Nephron (organoid): ENCODE measurements around the gene RGL4.

Experiments
- H3K27ac Mint-ChIP-seq, 3 experiments: 2 replicates each; pipeline ENCODE4 v1.8.0; 2020; ENCODE audit warnings: mixed read lengths in 3 of 3, mild to moderate bottlenecking in 2 of 3, moderate library complexity in 1 of 3
- H3K27me3 Mint-ChIP-seq: 2 replicates; pipeline ENCODE4 v1.8.0; 2021; ENCODE audit warnings: low read depth, mild to moderate bottlenecking, moderate library complexity, mixed read lengths
- H3K36me3 Mint-ChIP-seq: 2 replicates; pipeline ENCODE4 v1.8.0; 2020; ENCODE audit warnings: low read depth, mixed read lengths
- H3K4me1 Mint-ChIP-seq: 2 replicates; pipeline ENCODE4 v1.8.0; 2020; ENCODE audit warnings: mixed read lengths
- H3K4me3 Mint-ChIP-seq, 3 experiments: 2 replicates each; pipeline ENCODE4 v1.8.0; 2020; ENCODE audit warnings: mild to moderate bottlenecking in 3 of 3, mixed read lengths in 3 of 3, moderate library complexity in 2 of 3
- H3K9me3 Mint-ChIP-seq: 2 replicates; pipeline ENCODE4 v1.8.0; 2020; ENCODE audit warnings: mixed read lengths
- CTCF ChIP-seq, 3 experiments: fragments of 200-600 bp; sonication (generic); IDR thresholded peaks; one replicate each; pipeline ENCODE4 v1.5.0; 2021; ENCODE audit warnings: antibody characterized with exemption in 3 of 3; ENCODE audit not compliant: unreplicated experiment in 3 of 3

RGL4 gene

GRCh38 chr22:23696326-23696851, 5.6 kb downstream of the RGL4 start:
- H3K27me3 Mint-ChIP-seq = peaks cover 4% of the 10 kb centered on the region
- H3K4me3 Mint-ChIP-seq = no peak overlapping the region
- H3K9me3 Mint-ChIP-seq = no peaks in the 10 kb centered on the region
- H3K36me3 Mint-ChIP-seq = peaks cover 40% of the 10 kb centered on the region
- TF ChIP-seq CTCF (IDR thresholded peaks at IDR 0.05; ENCODE audit: unreplicated experiment in 3 of 3) = no peak
- H3K27ac Mint-ChIP-seq = no peak overlapping the region
- H3K4me1 Mint-ChIP-seq = peaks cover 9% of the 10 kb centered on the region

GRCh38 chr22:23697031-23697970, 6.5 kb downstream of the RGL4 start:
- peaks cover 9% of the 10 kb centered on the region for H3K4me1 Mint-ChIP-seq
- no peak overlapping the region for H3K27ac Mint-ChIP-seq
- no peaks in the 10 kb centered on the region for H3K9me3 Mint-ChIP-seq
- peaks cover 4% of the 10 kb centered on the region for H3K27me3 Mint-ChIP-seq
- peaks cover 47% of the 10 kb centered on the region for H3K36me3 Mint-ChIP-seq
- H3K4me3 Mint-ChIP-seq = no peak overlapping the region
- TF ChIP-seq CTCF (IDR thresholded peaks at IDR 0.05; ENCODE audit: unreplicated experiment in 3 of 3) = no peak

- H3K9me3 Mint-ChIP-seq = no peaks in the 10 kb centered on the region
- H3K27me3 Mint-ChIP-seq = peaks cover 4% of the 10 kb centered on the region
- H3K36me3 Mint-ChIP-seq = peaks cover 45% of the 10 kb centered on the region
- no peak overlapping the region for H3K4me3 Mint-ChIP-seq
- peaks cover 1% of the 10 kb centered on the region for H3K4me1 Mint-ChIP-seq
- H3K27ac Mint-ChIP-seq = no peak overlapping the region
- TF ChIP-seq CTCF (IDR thresholded peaks at IDR 0.05; ENCODE audit: unreplicated experiment in 3 of 3) = no peak
Observed at GRCh38 chr22:23698094-23698493, 7.3 kb downstream of the RGL4 start.

- H3K27ac Mint-ChIP-seq = no peak overlapping the region
- no peaks in the 10 kb centered on the region for H3K9me3 Mint-ChIP-seq
- H3K4me3 Mint-ChIP-seq = no peak overlapping the region
- peaks cover 4% of the 10 kb centered on the region for H3K27me3 Mint-ChIP-seq
- peaks cover 48% of the 10 kb centered on the region for H3K36me3 Mint-ChIP-seq
- H3K4me1 Mint-ChIP-seq = no peaks in the 10 kb centered on the region
- no peak for TF ChIP-seq CTCF (IDR thresholded peaks at IDR 0.05; ENCODE audit: unreplicated experiment in 3 of 3)
Observed at GRCh38 chr22:23698673-23699235, 7.9 kb downstream of the RGL4 start.

- TF ChIP-seq CTCF (IDR thresholded peaks at IDR 0.05; ENCODE audit: unreplicated experiment in 3 of 3) = no peak
- no peaks in the 10 kb centered on the region for H3K4me1 Mint-ChIP-seq
- peaks cover 60% of the 10 kb centered on the region for H3K36me3 Mint-ChIP-seq
- H3K27me3 Mint-ChIP-seq = peaks cover 4% of the 10 kb centered on the region
- H3K9me3 Mint-ChIP-seq = no peaks in the 10 kb centered on the region
- peak overlapping the region in 1 of 3 experiments; percentile 35 for H3K27ac Mint-ChIP-seq
- H3K4me3 Mint-ChIP-seq = no peak overlapping the region
Observed at GRCh38 chr22:23700706-23701105, 9.9 kb downstream of the RGL4 start.
